HG03108 (cell line): ENCODE measurements around the gene IQCK.

ENCODE experiments used
- ATAC-seq: cut with Tn5 transposase; IDR thresholded peaks from one replicate; pipeline ENCODE4 v1.9.1; 2021; ENCODE audit warnings: moderate library complexity; ENCODE audit not compliant: unreplicated experiment

IQCK gene

DNA sequence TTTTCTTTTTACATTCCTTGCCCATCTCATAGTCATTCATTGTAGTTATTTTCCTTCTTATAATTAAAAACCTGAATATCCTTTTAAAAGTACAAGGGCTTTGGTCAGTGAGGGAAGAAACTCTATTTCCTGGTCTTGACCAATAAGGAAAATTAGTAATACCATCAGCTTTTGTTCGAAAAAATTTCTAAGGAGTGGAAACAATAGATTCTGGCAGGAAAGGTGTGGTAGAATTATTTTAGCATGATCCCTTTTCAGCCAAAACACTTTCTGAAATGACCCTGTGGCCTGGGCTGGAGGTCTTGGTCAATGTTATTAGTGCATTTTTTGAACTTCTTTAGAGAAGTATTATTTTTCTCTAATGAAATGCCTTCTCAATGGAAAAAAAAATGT is 36.6 kb downstream of the IQCK start:
- ATAC-seq = no peak

DNA sequence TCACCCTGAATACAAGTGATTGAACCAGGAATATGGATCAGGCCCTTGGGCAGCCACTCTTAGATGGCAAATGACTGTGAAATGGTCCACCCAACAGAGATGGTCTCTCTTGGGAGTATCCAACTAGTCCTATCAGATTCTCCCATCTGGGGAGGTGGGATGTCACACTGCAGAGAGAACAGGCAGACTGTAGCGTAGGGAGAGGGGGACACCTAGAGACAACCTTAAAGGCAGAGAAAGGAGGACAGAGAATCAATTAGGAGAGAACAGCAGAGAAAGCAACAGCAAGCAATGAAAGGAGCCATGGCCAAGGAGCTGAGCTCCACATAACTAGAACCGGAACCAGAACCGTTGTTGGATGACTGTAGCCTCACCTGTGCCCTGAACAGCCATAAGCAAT is 37.2 kb downstream of the IQCK start:
- no peak for ATAC-seq

DNA sequence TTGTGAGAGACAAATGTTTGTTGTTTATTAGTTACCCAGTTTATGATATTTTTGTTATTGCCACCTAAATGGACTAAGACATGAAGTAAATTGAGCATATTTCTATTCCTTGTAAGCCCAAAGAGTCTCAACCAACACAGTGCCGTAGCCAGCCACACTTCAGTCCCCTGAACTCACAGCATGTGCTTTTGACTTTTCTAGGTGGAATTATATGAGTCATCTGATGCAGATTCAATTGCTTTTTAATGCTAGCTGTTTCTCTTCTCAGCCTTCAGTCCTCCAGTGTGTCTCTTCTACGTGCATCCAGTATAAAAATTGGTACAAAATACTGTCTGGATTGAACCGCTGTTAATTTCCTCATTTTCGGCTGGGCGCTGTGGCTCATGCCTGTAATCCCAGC is 39.0 kb downstream of the IQCK start:
- ATAC-seq = no peak

GRCh38 chr16:19757762-19758595 is 39.9 kb downstream of the IQCK start:
- no peak for ATAC-seq

DNA sequence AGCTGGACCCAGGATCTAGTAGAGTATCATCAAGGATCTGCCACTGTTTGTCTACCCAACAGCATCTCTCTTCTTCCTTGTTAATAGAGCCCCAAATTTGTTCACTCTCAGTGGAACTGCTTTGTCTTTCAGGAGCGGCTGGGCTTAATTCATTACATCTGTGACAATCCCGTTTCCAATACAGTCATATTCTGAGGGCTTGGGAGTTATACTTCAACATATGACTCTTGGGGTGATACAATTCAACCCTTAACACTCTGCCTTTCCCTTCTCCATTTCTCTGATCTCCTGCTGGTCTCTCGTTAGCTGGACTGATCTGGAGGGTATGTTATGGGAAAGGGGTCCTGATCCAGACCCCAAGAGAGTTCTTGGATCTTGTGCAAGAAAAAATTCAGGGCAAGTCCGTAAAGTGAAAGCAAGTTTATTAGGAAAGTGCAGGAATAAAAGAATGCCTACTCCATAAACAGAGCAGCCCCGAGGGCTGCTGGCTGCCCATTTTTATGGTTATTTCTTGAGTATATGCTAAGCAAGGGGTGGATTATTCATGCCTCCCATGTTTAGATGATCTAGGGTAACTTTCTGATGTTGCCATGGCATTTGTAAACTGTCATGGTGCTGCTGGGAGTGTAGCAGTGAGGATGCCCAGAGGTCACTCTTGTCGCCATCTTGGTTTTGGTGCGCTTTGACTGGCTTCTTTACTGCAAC is 42.4 kb downstream of the IQCK start:
- ATAC-seq = no peak

DNA sequence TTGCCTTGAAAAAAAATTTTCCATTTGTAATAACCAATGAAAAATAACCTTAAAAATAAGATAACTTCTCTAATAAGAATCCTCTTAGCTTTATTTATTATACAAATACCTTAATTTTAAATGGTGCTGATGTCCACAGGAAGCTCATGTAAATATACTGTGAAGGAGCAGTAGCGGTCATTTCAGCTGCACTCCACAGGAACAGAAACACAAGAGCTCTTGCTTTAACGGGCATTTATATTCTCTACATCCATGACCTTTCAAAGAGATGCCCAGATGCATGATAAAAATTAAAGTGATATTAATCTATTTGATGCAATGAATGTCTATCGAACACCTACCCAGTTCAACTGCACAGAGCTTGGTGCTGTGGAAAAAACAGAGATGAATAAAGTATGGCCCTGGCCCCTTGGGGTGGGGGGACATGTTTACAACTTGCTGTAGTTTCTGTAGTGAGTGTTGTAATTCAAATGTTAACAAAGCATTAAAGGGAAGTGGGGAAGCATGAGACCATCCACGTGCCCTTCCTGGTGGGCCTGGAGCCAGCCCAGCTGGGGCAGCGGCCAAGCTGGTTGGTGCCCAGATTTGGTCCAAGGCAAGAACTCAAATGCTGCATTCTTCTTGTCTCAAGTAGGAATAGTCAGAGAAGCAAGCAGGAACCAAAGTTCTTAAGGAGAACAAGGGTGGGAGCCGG is 47.9 kb downstream of the IQCK start:
- ATAC-seq = no peak

GRCh38 chr16:19766554-19766884 is 48.4 kb downstream of the IQCK start:
- ATAC-seq = no peak

GRCh38 chr16:19766988-19767387 is 48.9 kb downstream of the IQCK start:
- ATAC-seq = no peak

DNA sequence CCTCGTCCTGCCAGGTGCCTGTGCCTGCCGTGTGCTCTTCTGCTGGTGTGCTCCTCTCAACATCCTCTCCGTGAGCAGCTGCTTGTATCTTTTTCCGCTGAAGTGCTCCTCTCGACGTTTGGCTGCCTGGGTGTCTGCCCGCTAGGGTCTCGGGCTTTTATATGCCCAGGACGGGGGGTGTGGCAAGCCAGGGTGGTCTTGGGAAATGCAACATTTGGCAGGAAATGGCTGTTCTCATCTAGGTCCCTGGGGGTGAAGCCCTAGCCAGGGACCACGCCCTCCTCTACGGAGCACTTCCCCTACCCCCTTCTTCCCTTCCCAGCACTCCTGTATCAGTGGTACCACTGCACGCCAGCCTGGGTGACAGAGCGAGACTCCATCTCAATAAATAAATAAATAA is 49.4 kb downstream of the IQCK start:
- no peak for ATAC-seq

GRCh38 chr16:19769239-19769638 is 51.2 kb downstream of the IQCK start:
- ATAC-seq = no peak

DNA sequence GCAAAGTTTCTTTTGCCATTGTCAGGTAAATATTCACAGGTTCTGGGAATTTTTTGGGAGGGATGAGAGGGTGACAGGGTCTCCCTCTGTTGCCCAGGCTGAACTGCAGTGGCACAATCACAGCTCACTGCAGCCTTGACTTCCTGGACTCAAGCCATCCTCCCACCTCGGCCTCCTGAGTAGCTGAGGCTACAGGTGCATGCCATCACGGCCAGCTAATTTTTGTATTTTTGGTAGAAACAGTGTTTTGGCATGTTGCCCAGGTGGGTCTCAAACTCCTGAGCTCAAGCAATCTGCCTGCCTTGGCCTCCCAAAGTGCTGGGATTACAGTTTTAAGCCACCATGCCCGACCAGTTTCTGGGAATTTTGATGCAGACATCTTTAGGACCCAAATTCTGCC is 53.0 kb downstream of the IQCK start:
- ATAC-seq = no peak

DNA sequence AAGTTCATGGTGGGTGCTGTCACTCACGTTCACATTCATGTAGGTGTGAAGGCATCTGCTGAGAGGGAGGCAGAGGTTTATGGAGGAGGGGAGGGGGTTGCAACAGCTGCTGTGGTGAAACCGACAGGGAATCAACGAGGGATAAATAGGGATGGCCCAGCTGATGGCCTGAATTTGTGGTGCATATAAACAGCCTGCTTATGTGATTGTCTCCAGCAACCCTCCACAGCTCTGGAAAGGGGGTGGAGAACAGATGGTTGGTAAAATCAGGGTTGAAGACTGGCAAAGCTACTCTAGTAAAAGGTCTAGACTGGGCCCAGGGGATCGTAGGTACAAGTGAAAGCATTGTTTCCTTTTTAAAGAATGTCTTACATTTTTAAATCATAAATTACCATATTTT is 53.7 kb downstream of the IQCK start:
- ATAC-seq = no peak

DNA sequence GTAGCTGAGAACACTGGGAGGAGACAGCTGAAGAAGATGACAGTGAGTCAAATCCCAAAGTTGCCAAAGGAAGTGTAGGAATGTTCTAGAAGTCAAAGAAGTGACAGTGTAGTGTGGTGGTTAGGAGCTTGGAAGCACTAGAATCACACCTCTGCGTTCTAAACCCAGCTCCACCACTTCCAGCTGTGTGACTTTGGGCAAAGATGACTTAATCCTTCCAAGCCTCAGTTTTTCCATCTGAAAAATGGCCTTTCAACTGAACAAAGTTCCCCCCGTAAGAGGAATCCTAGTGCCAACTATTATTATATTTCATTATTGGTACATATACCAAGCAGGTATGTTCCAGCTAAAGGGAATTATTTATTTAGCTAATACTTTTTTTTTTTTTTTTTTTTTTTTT is 56.0 kb downstream of the IQCK start:
- no peak for ATAC-seq

DNA sequence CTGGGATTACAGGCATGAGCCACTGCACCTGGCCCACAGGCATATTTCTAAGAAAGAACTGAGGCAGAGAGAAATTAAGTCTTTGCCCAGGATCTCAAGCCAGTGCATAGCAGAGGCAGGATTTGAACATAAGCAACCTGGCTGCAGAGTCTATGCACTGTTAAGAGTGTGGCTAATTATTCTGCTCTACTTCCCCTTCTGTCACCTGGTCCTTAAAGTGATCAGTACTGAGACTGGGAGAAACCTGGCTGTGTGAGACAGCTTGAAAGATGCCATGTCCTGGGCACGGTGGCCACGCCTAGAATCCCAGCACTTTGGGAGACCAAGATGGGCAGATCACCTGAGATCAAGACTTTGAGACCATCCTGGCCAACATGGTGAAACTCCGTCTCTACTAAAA is 58.1 kb downstream of the IQCK start:
- no peak for ATAC-seq

DNA sequence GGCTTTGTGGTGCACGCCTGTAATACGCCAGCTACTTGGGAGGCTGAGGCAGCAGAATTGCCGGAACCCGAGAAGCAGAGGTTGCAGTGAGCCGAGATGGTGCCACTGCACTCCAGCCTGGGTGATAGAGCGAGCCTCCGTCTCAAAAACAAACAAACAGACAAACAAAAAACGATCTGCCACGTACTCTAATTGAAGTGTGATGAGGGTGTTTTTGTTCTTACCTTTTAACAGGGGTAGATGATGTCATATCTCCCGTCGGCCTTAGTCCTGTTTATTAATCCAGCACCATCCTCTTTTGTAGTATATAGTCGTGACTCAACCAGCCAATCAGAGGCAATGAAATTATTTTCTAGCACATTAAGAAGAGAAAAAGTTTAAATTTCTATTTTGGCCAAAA is 58.5 kb downstream of the IQCK start:
- no peak for ATAC-seq

- ATAC-seq = no peak
These were observed 62.2 kb downstream of the IQCK start for GRCh38 chr16:19780321-19780720.

DNA sequence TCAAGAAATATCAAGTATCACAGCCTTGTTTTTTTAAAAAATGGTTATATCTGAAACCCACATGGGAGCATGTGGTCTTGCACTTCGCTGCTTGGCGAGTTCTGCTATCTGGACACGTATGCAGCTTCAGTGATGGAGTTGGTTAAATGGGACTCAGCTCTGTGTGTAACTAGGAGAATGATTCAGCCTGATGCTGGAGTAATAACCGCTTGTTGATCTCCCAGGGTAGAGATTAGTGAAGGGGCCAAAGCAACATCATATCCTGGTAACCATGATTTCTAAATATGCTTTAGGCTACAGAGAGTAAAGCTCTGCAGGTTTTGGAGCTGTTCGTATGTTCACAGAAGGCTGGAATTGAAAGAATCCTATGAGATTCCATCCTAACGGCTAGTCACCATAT is 63.2 kb downstream of the IQCK start:
- no peak for ATAC-seq

GRCh38 chr16:19783363-19784182 is 65.5 kb downstream of the IQCK start:
- ATAC-seq = no peak

DNA sequence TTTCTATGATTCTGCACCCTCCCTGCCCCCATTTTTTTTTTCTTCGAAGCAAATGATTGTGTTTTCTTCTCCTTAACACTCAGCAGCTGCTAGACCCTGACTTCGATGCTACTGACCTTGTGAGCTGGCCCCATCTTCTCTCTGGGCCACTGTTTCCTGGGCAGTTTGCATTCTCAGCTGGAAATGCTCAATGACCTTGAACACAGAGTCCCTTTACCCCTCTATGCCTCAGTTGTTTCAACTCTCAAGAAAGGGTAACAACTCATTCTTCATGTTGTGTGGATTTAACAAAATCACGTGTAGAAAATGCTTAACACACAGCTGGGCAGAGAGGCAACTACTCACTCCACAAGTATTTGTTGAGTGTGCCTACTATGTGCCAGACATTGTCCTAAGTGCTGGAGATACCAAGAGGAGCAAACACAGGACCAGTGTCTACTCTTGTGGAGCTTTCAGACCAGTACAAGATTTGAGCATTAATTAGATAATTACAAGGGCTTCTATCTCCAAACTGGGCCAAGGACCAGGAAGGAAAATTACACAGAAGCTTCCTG is 66.2 kb downstream of the IQCK start:
- no peak for ATAC-seq

DNA sequence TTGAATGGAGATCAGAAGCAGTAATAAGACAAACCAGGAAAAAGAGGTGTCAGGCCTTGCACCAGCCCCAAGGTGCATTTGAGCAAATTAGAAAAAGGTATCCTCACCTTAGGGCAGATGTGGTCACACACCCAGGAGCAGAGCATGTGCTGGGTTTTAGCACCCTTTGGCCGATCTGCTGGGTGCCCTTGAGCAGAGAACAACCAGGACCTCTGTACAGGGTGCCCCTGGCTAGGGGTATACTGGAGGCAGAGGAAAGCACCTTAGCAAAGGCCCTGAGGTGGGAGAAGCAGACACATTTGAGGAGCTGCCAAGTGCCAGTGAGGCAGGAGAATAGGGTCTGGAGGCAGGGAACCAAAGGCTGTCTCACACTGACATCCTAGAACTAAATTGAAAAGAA is 67.0 kb downstream of the IQCK start:
- no peak for ATAC-seq

DNA sequence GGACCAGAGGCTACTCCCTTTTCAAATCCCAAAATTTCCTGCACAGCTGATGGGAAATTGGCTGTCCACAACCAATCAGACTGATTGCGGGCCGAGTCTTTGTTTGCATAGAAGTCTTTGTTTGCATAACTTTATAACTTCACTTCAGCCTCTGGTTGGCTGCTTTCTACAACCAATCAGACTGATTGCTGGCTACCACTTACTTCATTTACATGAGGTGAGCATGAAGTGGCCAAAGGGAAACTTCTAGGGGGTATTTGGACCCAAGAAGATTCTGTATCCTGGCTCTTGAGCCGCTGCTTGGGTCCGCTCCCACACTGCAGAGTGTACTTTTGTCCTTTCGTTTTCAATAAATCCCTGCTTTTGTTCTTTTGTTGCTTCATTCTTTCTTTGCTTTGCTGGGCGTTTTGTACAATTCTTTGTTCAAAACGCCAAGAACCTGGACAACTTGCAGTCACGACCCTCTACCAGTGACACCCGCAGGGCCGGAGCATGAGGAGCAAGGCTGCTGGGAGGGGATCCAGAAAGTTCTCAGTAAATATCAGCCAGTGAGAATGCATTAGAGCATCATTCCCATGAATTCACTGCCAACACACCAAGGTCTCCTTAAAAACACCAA is 67.5 kb downstream of the IQCK start:
- ATAC-seq = no peak
